ENCODE results near the gene HAT1.

GRCh38 chr2:171952748-171953147, 30.5 kb downstream of the HAT1 start:
- TF ChIP-seq CTCF (conservative IDR thresholded peaks at IDR 0.05; ENCODE audit: low read depth, low read length) (no peak), RFX5 (IDR thresholded peaks at IDR 0.05; ENCODE audit: low read depth, low read length) (no peak), FOS (IDR thresholded peaks at IDR 0.05; ENCODE audit: low read depth, low read length) (no peak), POLR2A (IDR thresholded peaks at IDR 0.05; ENCODE audit: low read depth, low read length) (no peak), RAD21 (IDR thresholded peaks at IDR 0.05; ENCODE audit: low read length) (no peak), BHLHE40 (IDR thresholded peaks at IDR 0.05; ENCODE audit: low read depth, low read length) (no peak), CEBPB (IDR thresholded peaks at IDR 0.05; ENCODE audit: low read depth, low read length) (no peak)
- TF ChIP-seq, protein P1, sequence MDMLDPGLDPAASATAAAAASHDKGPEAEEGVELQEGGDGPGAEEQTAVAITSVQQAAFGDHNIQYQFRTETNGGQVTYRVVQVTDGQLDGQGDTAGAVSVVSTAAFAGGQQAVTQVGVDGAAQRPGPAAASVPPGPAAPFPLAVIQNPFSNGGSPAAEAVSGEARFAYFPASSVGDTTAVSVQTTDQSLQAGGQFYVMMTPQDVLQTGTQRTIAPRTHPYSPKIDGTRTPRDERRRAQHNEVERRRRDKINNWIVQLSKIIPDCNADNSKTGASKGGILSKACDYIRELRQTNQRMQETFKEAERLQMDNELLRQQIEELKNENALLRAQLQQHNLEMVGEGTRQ (IDR thresholded peaks at IDR 0.05; ENCODE audit: low read depth, low read length), result no peak

All from IMR-90 (cell line).